ENCODE measurements around the gene NCAPD3. TPM values are rescaled to one million over a fixed set of nuclear protein-coding genes. Genes with fewer than 3 reads are reported as not detected.

NCAPD3 gene
- total and polyA plus RNA-seq, 9 of the 15 experiments (the other 6 are each of a cell fraction or from before 2014, with no cell fraction given), result 23.6 to 80.6 (median 58.6) TPM

DNA sequence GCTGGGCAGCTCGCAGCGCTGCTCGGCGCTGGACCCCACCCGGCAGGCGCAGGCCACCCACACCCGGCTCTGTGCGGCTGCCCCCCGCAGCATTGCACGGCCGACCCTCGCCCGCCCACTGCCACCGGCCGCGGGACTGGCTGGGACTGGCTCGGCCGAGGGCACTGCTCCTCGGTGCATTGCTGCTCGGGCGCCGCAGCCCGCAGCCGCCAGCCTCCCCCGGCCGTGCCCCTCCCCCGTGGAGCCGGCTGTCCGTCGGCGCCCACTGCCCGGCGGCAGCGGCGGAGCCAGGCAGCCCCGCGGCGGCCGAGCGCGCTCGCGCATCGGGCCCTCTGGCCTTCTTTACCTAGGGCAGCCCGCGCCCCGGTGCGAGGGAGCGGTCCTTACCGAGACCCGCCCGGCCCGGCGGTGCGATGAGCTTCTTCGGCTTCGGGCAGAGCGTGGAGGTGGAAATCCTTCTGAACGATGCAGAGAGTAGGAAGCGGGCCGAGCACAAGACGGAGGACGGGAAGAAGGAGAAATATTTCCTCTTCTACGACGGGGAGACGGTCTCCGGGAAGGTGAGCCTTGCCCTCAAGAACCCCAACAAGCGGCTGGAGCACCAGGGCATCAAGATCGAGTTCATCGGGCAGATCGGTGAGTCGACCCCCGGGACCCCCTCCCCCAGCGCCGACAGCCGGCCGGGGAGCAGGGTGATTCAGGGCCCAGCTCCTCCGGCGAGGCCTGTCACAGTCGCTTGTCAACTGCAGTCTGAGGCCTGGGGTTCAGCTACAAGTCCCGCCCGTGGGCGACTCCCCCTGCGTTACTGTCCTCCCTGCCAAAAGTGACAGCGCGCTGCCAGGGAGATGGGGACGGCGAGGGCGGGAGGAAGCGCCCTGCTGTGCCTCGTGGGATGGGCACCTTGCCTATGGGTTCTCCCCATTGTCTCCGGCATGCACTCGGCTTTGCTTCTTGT lies 1.2 kb upstream of the NCAPD3 start (continued):
- TF ChIP-seq, protein P1, sequence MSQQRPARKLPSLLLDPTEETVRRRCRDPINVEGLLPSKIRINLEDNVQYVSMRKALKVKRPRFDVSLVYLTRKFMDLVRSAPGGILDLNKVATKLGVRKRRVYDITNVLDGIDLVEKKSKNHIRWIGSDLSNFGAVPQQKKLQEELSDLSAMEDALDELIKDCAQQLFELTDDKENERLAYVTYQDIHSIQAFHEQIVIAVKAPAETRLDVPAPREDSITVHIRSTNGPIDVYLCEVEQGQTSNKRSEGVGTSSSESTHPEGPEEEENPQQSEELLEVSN (IDR thresholded peaks at IDR 0.05; ENCODE audit: borderline replicate concordance in 1 of 2, extremely low read depth in 1 of 2, insufficient read depth in 1 of 2, insufficient read length in 1 of 2, low read depth in 1 of 2, low read length in 1 of 2, poor library complexity in 1 of 2, severe bottlenecking in 1 of 2), result peak in 1 of 2 experiments; percentile 20
- TF ChIP-seq TCFL5 (CRISPR knock-in tag; conservative IDR thresholded peaks at IDR 0.05) (no peak), ARID3B (CRISPR knock-in tag; IDR thresholded peaks at IDR 0.05; ENCODE audit: borderline replicate concordance) (no peak), IRF2 (CRISPR knock-in tag; IDR thresholded peaks at IDR 0.05) (no peak), ZNF408 (CRISPR knock-in tag; IDR thresholded peaks at IDR 0.05; ENCODE audit: low read depth) (no peak), ZNF699 (CRISPR knock-in tag; IDR thresholded peaks at IDR 0.05; ENCODE audit: insufficient replicate concordance) (no peak), GTF2A2 (tag; IDR thresholded peaks at IDR 0.05) (no peak), PML (IDR thresholded peaks at IDR 0.05; ENCODE audit: low read length) (no peak), EP400 (IDR thresholded peaks at IDR 0.05) (no peak), ETV6 (IDR thresholded peaks at IDR 0.05; ENCODE audit: borderline replicate concordance in 1 of 2, low read depth in 2 of 2, low read length in 1 of 2) (no peak), ETV6 (CRISPR knock-in tag; IDR thresholded peaks at IDR 0.05; ENCODE audit: borderline replicate concordance) (no peak), BRD4 (IDR thresholded peaks at IDR 0.05) (0 out of 2 replicates have a peak, but pooled peaks have one; percentile 12), YY1 (IDR thresholded peaks at IDR 0.05; ENCODE audit: borderline replicate concordance in 1 of 3, control insufficient read depth in 1 of 3, extremely low read depth in 1 of 3, insufficient read depth in 3 of 3, insufficient read length in 1 of 3, insufficient replicate concordance in 2 of 3, low read depth in 1 of 3, low read length in 2 of 3) (peak in 1 of 3 experiments; percentile 15), EP300 (IDR thresholded peaks at IDR 0.05; ENCODE audit: low read length) (no peak), HMGXB4 (CRISPR knock-in tag; IDR thresholded peaks at IDR 0.05) (no peak), ZNF217 (CRISPR knock-in tag; IDR thresholded peaks at IDR 0.05) (no peak)
- TF ChIP-seq, protein P2, sequence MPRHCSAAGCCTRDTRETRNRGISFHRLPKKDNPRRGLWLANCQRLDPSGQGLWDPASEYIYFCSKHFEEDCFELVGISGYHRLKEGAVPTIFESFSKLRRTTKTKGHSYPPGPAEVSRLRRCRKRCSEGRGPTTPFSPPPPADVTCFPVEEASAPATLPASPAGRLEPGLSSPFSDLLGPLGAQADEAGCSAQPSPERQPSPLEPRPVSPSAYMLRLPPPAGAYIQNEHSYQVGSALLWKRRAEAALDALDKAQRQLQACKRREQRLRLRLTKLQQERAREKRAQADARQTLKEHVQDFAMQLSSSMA (CRISPR knock-in tag; IDR thresholded peaks at IDR 0.05), result no peak
- TF ChIP-seq, protein P3, sequence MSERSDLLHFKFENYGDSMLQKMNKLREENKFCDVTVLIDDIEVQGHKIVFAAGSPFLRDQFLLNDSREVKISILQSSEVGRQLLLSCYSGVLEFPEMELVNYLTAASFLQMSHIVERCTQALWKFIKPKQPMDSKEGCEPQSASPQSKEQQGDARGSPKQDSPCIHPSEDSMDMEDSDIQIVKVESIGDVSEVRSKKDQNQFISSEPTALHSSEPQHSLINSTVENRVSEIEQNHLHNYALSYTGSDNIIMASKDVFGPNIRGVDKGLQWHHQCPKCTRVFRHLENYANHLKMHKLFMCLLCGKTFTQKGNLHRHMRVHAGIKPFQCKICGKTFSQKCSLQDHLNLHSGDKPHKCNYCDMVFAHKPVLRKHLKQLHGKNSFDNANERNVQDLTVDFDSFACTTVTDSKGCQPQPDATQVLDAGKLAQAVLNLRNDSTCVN (CRISPR knock-in tag; IDR thresholded peaks at IDR 0.05), result no peak
- TF ChIP-seq, protein P4, sequence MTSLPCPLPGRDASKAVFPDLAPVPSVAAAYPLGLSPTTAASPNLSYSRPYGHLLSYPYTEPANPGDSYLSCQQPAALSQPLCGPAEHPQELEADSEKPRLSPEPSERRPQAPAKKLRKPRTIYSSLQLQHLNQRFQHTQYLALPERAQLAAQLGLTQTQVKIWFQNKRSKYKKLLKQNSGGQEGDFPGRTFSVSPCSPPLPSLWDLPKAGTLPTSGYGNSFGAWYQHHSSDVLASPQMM (CRISPR knock-in tag; IDR thresholded peaks at IDR 0.05), result no peak
